Measurements from ENCODE around the gene TMED7. TPM values are rescaled to one million over a fixed set of nuclear protein-coding genes. Genes with fewer than 3 reads are reported as not detected.

TMED7 gene
- total and polyA plus RNA-seq, 2 donors: 49.0 to 150 TPM

- Histone ChIP-seq H3K4me1 (ENCODE audit: insufficient read depth) (no peaks in the 10 kb centered on the region), H3K36me3 (ENCODE audit: insufficient read depth) (no peaks in the 10 kb centered on the region), H3K4me3 (ENCODE audit: low read depth, low read length) (no peak overlapping the region), H3K27ac (ENCODE audit: low read depth) (no peak overlapping the region)
- 82% methylated on average over 2 of the region's 2 CpGs for WGBS
- DNase-seq (ENCODE audit: extremely low spot score): no peak
These were observed 18.2 kb upstream of the TMED7 start for GRCh38 chr5:115644046-115644445.

- no peak overlapping the region for H3K27ac ChIP-seq (ENCODE audit: low read depth)
- 77% methylated on average over 1 of the region's 1 CpG for WGBS
- H3K36me3 ChIP-seq (ENCODE audit: insufficient read depth): no peaks in the 10 kb centered on the region
- no peak overlapping the region for H3K4me3 ChIP-seq (ENCODE audit: low read depth, low read length)
- no peaks in the 10 kb centered on the region for H3K4me1 ChIP-seq (ENCODE audit: insufficient read depth)
- no peak for DNase-seq (ENCODE audit: extremely low spot score)
These were observed 16.1 kb upstream of the TMED7 start for GRCh38 chr5:115641948-115642347.

- no peak overlapping the region for H3K27ac ChIP-seq (ENCODE audit: low read depth)
- H3K36me3 ChIP-seq (ENCODE audit: insufficient read depth): no peaks in the 10 kb centered on the region
- H3K4me3 ChIP-seq (ENCODE audit: low read depth, low read length): no peak overlapping the region
- no peaks in the 10 kb centered on the region for H3K4me1 ChIP-seq (ENCODE audit: insufficient read depth)
- DNase-seq (ENCODE audit: extremely low spot score): no peak
- WGBS: 82% methylated on average over 2 of the region's 2 CpGs
These were observed 14.4 kb upstream of the TMED7 start for GRCh38 chr5:115640274-115640673.

- H3K36me3 ChIP-seq (ENCODE audit: insufficient read depth): no peaks in the 10 kb centered on the region
- H3K4me1 ChIP-seq (ENCODE audit: insufficient read depth): no peaks in the 10 kb centered on the region
- H3K4me3 ChIP-seq (ENCODE audit: low read depth, low read length): no peak overlapping the region
- H3K27ac ChIP-seq (ENCODE audit: low read depth): no peak overlapping the region
- 86% methylated on average over 1 of the region's 1 CpG for WGBS
- DNase-seq (ENCODE audit: extremely low spot score): no peak
These were observed 13.5 kb upstream of the TMED7 start for GRCh38 chr5:115639377-115639776.

GRCh38 chr5:115637507-115637906 lies 11.7 kb upstream of the TMED7 start:
- H3K27ac ChIP-seq (ENCODE audit: low read depth): no peak overlapping the region
- no peaks in the 10 kb centered on the region for H3K36me3 ChIP-seq (ENCODE audit: insufficient read depth)
- no peak for DNase-seq (ENCODE audit: extremely low spot score)
- 65% methylated on average over 4 of the region's 4 CpGs for WGBS
- no peak overlapping the region for H3K4me3 ChIP-seq (ENCODE audit: low read depth, low read length)
- no peaks in the 10 kb centered on the region for H3K4me1 ChIP-seq (ENCODE audit: insufficient read depth)

GRCh38 chr5:115636008-115636407 lies 10.2 kb upstream of the TMED7 start:
- H3K27ac ChIP-seq (ENCODE audit: low read depth): no peak overlapping the region
- 51% methylated on average over 1 of the region's 1 CpG for WGBS
- no peak for DNase-seq (ENCODE audit: extremely low spot score)
- no peaks in the 10 kb centered on the region for H3K36me3 ChIP-seq (ENCODE audit: insufficient read depth)
- H3K4me1 ChIP-seq (ENCODE audit: insufficient read depth): no peaks in the 10 kb centered on the region
- no peak overlapping the region for H3K4me3 ChIP-seq (ENCODE audit: low read depth, low read length)

GRCh38 chr5:115634343-115635132 lies 8.7 kb upstream of the TMED7 start:
- Histone ChIP-seq H3K36me3 (ENCODE audit: insufficient read depth) (no peaks in the 10 kb centered on the region), H3K4me1 (ENCODE audit: insufficient read depth) (no peaks in the 10 kb centered on the region), H3K27ac (ENCODE audit: low read depth) (peak overlapping the region; percentile 6), H3K4me3 (ENCODE audit: low read depth, low read length) (peak overlapping the region; percentile 31)
- DNase-seq (ENCODE audit: extremely low spot score): peak; percentile 79
- WGBS: 11% methylated on average over 8 of the region's 8 CpGs

- no peak overlapping the region for H3K4me3 ChIP-seq (ENCODE audit: low read depth, low read length)
- H3K27ac ChIP-seq (ENCODE audit: low read depth): no peak overlapping the region
- no peaks in the 10 kb centered on the region for H3K36me3 ChIP-seq (ENCODE audit: insufficient read depth)
- H3K4me1 ChIP-seq (ENCODE audit: insufficient read depth): no peaks in the 10 kb centered on the region
- no peak for DNase-seq (ENCODE audit: extremely low spot score)
- WGBS: 83% methylated on average over 1 of the region's 1 CpG
These were observed 4.1 kb upstream of the TMED7 start for GRCh38 chr5:115629903-115630302.

- no peaks in the 10 kb centered on the region for H3K36me3 ChIP-seq (ENCODE audit: insufficient read depth)
- 78% methylated on average over 5 of the region's 5 CpGs for WGBS
- no peak for DNase-seq (ENCODE audit: extremely low spot score)
- peaks cover 2% of the 10 kb centered on the region for H3K4me1 ChIP-seq (ENCODE audit: insufficient read depth)
- H3K4me3 ChIP-seq (ENCODE audit: low read depth, low read length): no peak overlapping the region
- no peak overlapping the region for H3K27ac ChIP-seq (ENCODE audit: low read depth)
These were observed 1.5 kb upstream of the TMED7 start for GRCh38 chr5:115627295-115627865.

GRCh38 chr5:115626445-115626823 lies 598 bp upstream of the TMED7 start:
- peak overlapping the region; percentile 60 for H3K4me3 ChIP-seq (ENCODE audit: low read depth, low read length)
- under 1% methylated on average over 9 of the region's 9 CpGs for WGBS
- peak overlapping the region; percentile 54 for H3K27ac ChIP-seq (ENCODE audit: low read depth)
- peaks cover 2% of the 10 kb centered on the region for H3K4me1 ChIP-seq (ENCODE audit: insufficient read depth)
- H3K36me3 ChIP-seq (ENCODE audit: insufficient read depth): no peaks in the 10 kb centered on the region
- no peak for DNase-seq (ENCODE audit: extremely low spot score)

GRCh38 chr5:115624994-115625393 lies 842 bp downstream of the TMED7 start:
- Histone ChIP-seq H3K4me3 (ENCODE audit: low read depth, low read length) (peak overlapping the region; percentile 80), H3K4me1 (ENCODE audit: insufficient read depth) (peaks cover 2% of the 10 kb centered on the region), H3K36me3 (ENCODE audit: insufficient read depth) (no peaks in the 10 kb centered on the region), H3K27ac (ENCODE audit: low read depth) (no peak overlapping the region)
- 29% methylated on average over 3 of the region's 3 CpGs for WGBS
- DNase-seq (ENCODE audit: extremely low spot score): no peak

- H3K36me3 ChIP-seq (ENCODE audit: insufficient read depth): no peaks in the 10 kb centered on the region
- 32% methylated on average over 5 of the region's 5 CpGs for WGBS
- H3K4me3 ChIP-seq (ENCODE audit: low read depth, low read length): no peak overlapping the region
- H3K4me1 ChIP-seq (ENCODE audit: insufficient read depth): peaks cover 2% of the 10 kb centered on the region
- H3K27ac ChIP-seq (ENCODE audit: low read depth): no peak overlapping the region
- DNase-seq (ENCODE audit: extremely low spot score): no peak
These were observed 2.2 kb downstream of the TMED7 start for GRCh38 chr5:115623658-115624057.

- WGBS: 74% methylated on average over 4 of the region's 4 CpGs
- no peak for DNase-seq (ENCODE audit: extremely low spot score)
- Histone ChIP-seq H3K36me3 (ENCODE audit: insufficient read depth) (peaks cover under 1% of the 10 kb centered on the region), H3K4me3 (ENCODE audit: low read depth, low read length) (no peak overlapping the region), H3K27ac (ENCODE audit: low read depth) (no peak overlapping the region), H3K4me1 (ENCODE audit: insufficient read depth) (peaks cover 2% of the 10 kb centered on the region)
These were observed 4.4 kb downstream of the TMED7 start for GRCh38 chr5:115621365-115621900.

- H3K4me3 ChIP-seq (ENCODE audit: low read depth, low read length): no peak overlapping the region
- H3K36me3 ChIP-seq (ENCODE audit: insufficient read depth): peaks cover 1% of the 10 kb centered on the region
- WGBS: 25% methylated on average over 1 of the region's 1 CpG
- DNase-seq (ENCODE audit: extremely low spot score): no peak
- H3K4me1 ChIP-seq (ENCODE audit: insufficient read depth): no peaks in the 10 kb centered on the region
- no peak overlapping the region for H3K27ac ChIP-seq (ENCODE audit: low read depth)
These were observed 8.9 kb downstream of the TMED7 start for GRCh38 chr5:115616892-115617291.
